K562 (cell line): Measurements from ENCODE around the gene PPP1R16B. TPM values are rescaled to one million over a fixed set of nuclear protein-coding genes. Genes with fewer than 3 reads are reported as not detected.

Experiments used
- ATAC-seq: fragments of 200-7000 bp; cut with Tn5 transposase; 3 replicates; pipeline ENCODE4 v1.9.1; 2020; ENCODE audit warnings: moderate library complexity
- BruUV-seq: library from RNA; stranded (reverse); fragments of 400-500 nt; replicated peaks from 2 replicates; lab custom pipeline; 2021; lab: Mats Ljungman, UMichigan
- CTCF ChIA-PET: fragments of 300-600 bp; formaldehyde crosslinking; extraction: SDS; loops from one replicate; lab custom pipeline; 2021; ENCODE audit warnings: low intra/inter-chr PET ratio; lab: Yijun Ruan, JAX
- POLR2A ChIA-PET: fragments of 300-600, 350-650 bp; sonication (Branson Sonifier 250); formaldehyde crosslinking; extraction: SDS; loops from one replicate; lab custom pipeline; 2021; ENCODE audit warnings: antibody characterized with exemption, inconsistent platforms; lab: Yijun Ruan, JAX
- DNase-seq, 4 experiments: peaks; one replicate each; pipeline versions ENCODE4 v3.0.0 to v3.0.0-alpha.2; 2011 to 2018; ENCODE audit warnings: low spot score in 3 of 4, mixed read lengths in 3 of 4; ENCODE audit errors: extremely low read depth in 1 of 4
- FAIRE-seq: peaks from 2 replicates; lab custom pipeline; 2011; peaks lifted over from hg19 to GRCh38; lab: Jason Lieb, UNC
- H2AFZ ChIP-seq: 2 replicates; pipeline ENCODE4 v1.6.0; 2011; ENCODE audit warnings: low read depth, low read length, control low read depth, inconsistent platforms
- H3K27ac ChIP-seq: fragments of 200-600 bp; 3 replicates; pipeline ENCODE4 v1.8.0; 2011; ENCODE audit warnings: low read depth, mild to moderate bottlenecking, control low read depth, inconsistent platforms, low read length, moderate library complexity, mixed read lengths; ENCODE audit errors: extremely low read depth
- H3K27me3 ChIP-seq, 2 experiments: fragments of 300-600 bp in 1 of 2; 2 replicates in 1 of 2; 3 replicates in 1 of 2; pipeline versions ENCODE4 v1.6.0 to v1.8.0; 2011; ENCODE audit warnings: inconsistent platforms in 2 of 2, low read length in 2 of 2, mild to moderate bottlenecking in 1 of 2, mixed read lengths in 1 of 2, moderate library complexity in 1 of 2; ENCODE audit not compliant: control insufficient read depth in 2 of 2, insufficient read depth in 2 of 2
- H3K36me3 ChIP-seq: fragments of 300-600 bp; 3 replicates; pipeline ENCODE4 v1.8.0; 2011; ENCODE audit warnings: mild to moderate bottlenecking, low read length, inconsistent platforms; ENCODE audit not compliant: control insufficient read depth, insufficient read depth
- H3K4me1 ChIP-seq, 2 experiments: fragments of 200-600 bp in 1 of 2; replicated peaks in 1 of 2; 2 replicates in 1 of 2; 3 replicates in 1 of 2; pipeline versions ENCODE4 v1.5.1 to v1.8.0; 2011; ENCODE audit warnings: inconsistent platforms in 2 of 2, low read length in 2 of 2, mild to moderate bottlenecking in 1 of 2, mixed read lengths in 1 of 2, moderate library complexity in 1 of 2; ENCODE audit not compliant: control insufficient read depth in 2 of 2, insufficient read depth in 2 of 2
- H3K4me2 ChIP-seq: 2 replicates; pipeline ENCODE4 v1.6.1; 2011; ENCODE audit warnings: low read length, control low read depth, inconsistent platforms, mixed read lengths; ENCODE audit not compliant: insufficient read depth
- H3K4me3 ChIP-seq: fragments of 200-600 bp; sonication (generic), shearing (Covaris generic); 2 replicates; pipeline ENCODE4 v1.5.1; 2016; ENCODE audit warnings: control low read depth, inconsistent platforms
- H3K79me2 ChIP-seq: fragments of 200-600 bp; 3 replicates; pipeline ENCODE4 v1.8.0; 2011; ENCODE audit warnings: low read length, inconsistent platforms; ENCODE audit not compliant: control insufficient read depth, insufficient read depth
- H3K9ac ChIP-seq, 2 experiments: 2 replicates each; pipeline versions ENCODE4 v1.6.0 to v1.6.1; 2011; ENCODE audit warnings: low read depth in 2 of 2, low read length in 2 of 2, control low read depth in 1 of 2, inconsistent platforms in 1 of 2, mild to moderate bottlenecking in 1 of 2, mixed read lengths in 1 of 2; ENCODE audit not compliant: insufficient read depth in 1 of 2
- H3K9me1 ChIP-seq: one replicate; pipeline ENCODE4 v1.6.0; 2011; ENCODE audit warnings: inconsistent platforms, mild to moderate bottlenecking, low read length, moderate library complexity; ENCODE audit not compliant: control insufficient read depth, insufficient read depth
- H3K9me3 ChIP-seq: replicated peaks from 2 replicates; pipeline ENCODE4 v1.5.1; 2011; ENCODE audit warnings: low read depth, low read length, inconsistent platforms; ENCODE audit not compliant: control insufficient read depth, insufficient read depth
- H4K20me1 ChIP-seq: replicated peaks from 2 replicates; pipeline ENCODE4 v1.6.1; 2011; ENCODE audit warnings: low read length, inconsistent platforms, mixed read lengths; ENCODE audit not compliant: control insufficient read depth, insufficient read depth
- ADNP ChIP-seq: fragments of 200-800 bp; sonication (Bioruptor generic); IDR thresholded peaks from 2 replicates; pipeline ENCODE4 v1.6.1; 2016; ENCODE audit warnings: missing genetic modification characterization, missing compliant biosample characterization
- BCOR ChIP-seq: fragments of 450-650 bp; IDR thresholded peaks from 2 replicates; pipeline ENCODE4 v1.6.1; 2016
- DACH1 ChIP-seq: fragments of 450-650 bp; IDR thresholded peaks from 2 replicates; pipeline ENCODE4 v1.6.1; 2018; ENCODE audit not compliant: partially characterized antibody
- EP300 ChIP-seq: IDR thresholded peaks from 2 replicates; pipeline ENCODE4 v1.6.1; 2012; ENCODE audit warnings: low read length, improper control_type of control experiment
- KDM1A ChIP-seq, 2 experiments: fragments of 450-650 bp; IDR thresholded peaks; 2 replicates each; pipeline ENCODE4 v1.6.1; 2016; ENCODE audit warnings: mild to moderate bottlenecking in 2 of 2
- KDM4B ChIP-seq, 2 experiments: fragments of 450-650 bp in 1 of 2; sonication (generic) in 1 of 2; IDR thresholded peaks; 2 replicates each; pipeline ENCODE4 v1.6.1; 2016 to 2017; ENCODE audit warnings: borderline replicate concordance in 2 of 2, antibody characterized with exemption in 1 of 2, low read depth in 1 of 2, mild to moderate bottlenecking in 1 of 2
- KLF16 ChIP-seq: IDR thresholded peaks from 2 replicates; pipeline ENCODE4 v1.6.1; 2016; ENCODE audit warnings: antibody characterized with exemption
- NFIC ChIP-seq: fragments of 450-650 bp; IDR thresholded peaks from 2 replicates; pipeline ENCODE4 v1.6.1; 2017; ENCODE audit warnings: mild to moderate bottlenecking, inconsistent platforms
- PCBP2 ChIP-seq: fragments of 200-400 bp; formaldehyde crosslinking; IDR thresholded peaks from 2 replicates; pipeline ENCODE4 v1.6.1; 2018; ENCODE audit warnings: low read length, low read depth, mild to moderate bottlenecking, moderate library complexity; ENCODE audit not compliant: poor library complexity, severe bottlenecking
- SIN3B ChIP-seq: fragments of 450-650 bp; IDR thresholded peaks from 2 replicates; pipeline ENCODE4 v1.6.1; 2017; ENCODE audit warnings: low read depth, mild to moderate bottlenecking, moderate library complexity
- SMAD2 ChIP-seq: fragments of 150-350 bp; IDR thresholded peaks from 2 replicates; pipeline ENCODE4 v1.6.1; 2014; ENCODE audit warnings: low read depth, mild to moderate bottlenecking, low read length
- SMARCA5 ChIP-seq: fragments of 450-650 bp; IDR thresholded peaks from 2 replicates; pipeline ENCODE4 v1.6.1; 2016
- SNIP1 ChIP-seq: fragments of 450-650 bp; IDR thresholded peaks from 2 replicates; pipeline ENCODE4 v1.7.1; 2017; ENCODE audit warnings: low read depth, mild to moderate bottlenecking
- STAT5A ChIP-seq: IDR thresholded peaks from 2 replicates; pipeline ENCODE4 v1.6.1; 2012; ENCODE audit warnings: low read length, inconsistent platforms, borderline replicate concordance
- ZNF165 ChIP-seq: fragments of 250-450 bp; sonication (Bioruptor Pico); IDR thresholded peaks from 2 replicates; pipeline ENCODE4 v1.4.0; 2020; ENCODE audit warnings: borderline replicate concordance
- ZNF436 ChIP-seq: fragments of 250-450, 450-650 bp; sonication (Bioruptor Pico); formaldehyde crosslinking; IDR thresholded peaks from 2 replicates; pipeline ENCODE4 v1.7.0; 2020; ENCODE audit warnings: mild to moderate bottlenecking
- WGBS: fragments of 100-300 bp; shearing (Covaris generic); methylation state at CpG from one replicate; pipeline ENCODE4 v1.1.6; 2016; ENCODE audit warnings: low coverage, mixed read lengths; ENCODE audit not compliant: insufficient coverage; ENCODE audit errors: missing lambda C conversion rate; 5-methylcytosine and 5-hydroxymethylcytosine counted together
- in situ Hi-C: fragments of 300-500 bp; cut with MboI; formaldehyde crosslinking; loops from 4 replicates; pipeline ENCODE4 v1.15.0; 2018; ENCODE audit warnings: inconsistent platforms, mixed read lengths
- intact Hi-C: fragments of 100-400 bp; cut with micrococcal nuclease; formaldehyde crosslinking; loops from 2 replicates; pipeline ENCODE4 v1.14.2; 2022
- polyA plus RNA-seq, 8 experiments: library from polyadenylated mRNA; depleted of rRNA in 4 of 8; stranded (reverse) in 5 of 8; unstranded in 3 of 8; fragments of >200 nt; fragmentation: Nextera tagmentation in 2 of 8; fragmentation: Illumina TruSeq in 1 of 8; extraction: Ambion mirVana in 2 of 8; extraction: Trizol in 1 of 8; gene quantifications; 2 replicates each; pipeline versions ENCODE4 v1.2.1 to v1.2.3, GENCODE V29; 2011 to 2014; ENCODE audit warnings: inconsistent platforms in 1 of 8, missing spikeins in 1 of 8
- total RNA-seq, 7 experiments: library from RNA; depleted of rRNA in 6 of 7; stranded (reverse); fragments of >200 nt in 6 of 7; fragmentation: Illumina TruSeq in 2 of 7; extraction: Trizol in 2 of 7; gene quantifications; 2 replicates each; pipeline versions ENCODE4 v1.2.1 to v1.2.3, GENCODE V29; 2011 to 2021; ENCODE audit warnings: low replicate concordance in 1 of 7
- TF ChIP-seq, protein P1 (sequence below), 2 experiments: fragments of 450-650 bp; conservative IDR thresholded peaks; 2 replicates each; pipeline ENCODE4 v1.6.1; 2017; ENCODE audit warnings: mild to moderate bottlenecking in 2 of 2, moderate library complexity in 2 of 2
- TF ChIP-seq, protein P2 (sequence below): fragments of 250-450 bp; sonication (Bioruptor Pico); IDR thresholded peaks from 2 replicates; pipeline ENCODE4 v1.5.0; 2021; ENCODE audit warnings: mild to moderate bottlenecking, moderate library complexity
- TF ChIP-seq, protein P3 (sequence below): fragments of 250-450 bp; sonication (Bioruptor Pico); IDR thresholded peaks from 2 replicates; pipeline ENCODE4 v1.4.0; 2020

The PPP1R16B gene
- total and polyA plus RNA-seq, 9 of the 15 experiments (the other 6 are each of a cell fraction or from before 2014, with no cell fraction given) = 1.5 to 11.5 (median 6.8) TPM

DNA sequence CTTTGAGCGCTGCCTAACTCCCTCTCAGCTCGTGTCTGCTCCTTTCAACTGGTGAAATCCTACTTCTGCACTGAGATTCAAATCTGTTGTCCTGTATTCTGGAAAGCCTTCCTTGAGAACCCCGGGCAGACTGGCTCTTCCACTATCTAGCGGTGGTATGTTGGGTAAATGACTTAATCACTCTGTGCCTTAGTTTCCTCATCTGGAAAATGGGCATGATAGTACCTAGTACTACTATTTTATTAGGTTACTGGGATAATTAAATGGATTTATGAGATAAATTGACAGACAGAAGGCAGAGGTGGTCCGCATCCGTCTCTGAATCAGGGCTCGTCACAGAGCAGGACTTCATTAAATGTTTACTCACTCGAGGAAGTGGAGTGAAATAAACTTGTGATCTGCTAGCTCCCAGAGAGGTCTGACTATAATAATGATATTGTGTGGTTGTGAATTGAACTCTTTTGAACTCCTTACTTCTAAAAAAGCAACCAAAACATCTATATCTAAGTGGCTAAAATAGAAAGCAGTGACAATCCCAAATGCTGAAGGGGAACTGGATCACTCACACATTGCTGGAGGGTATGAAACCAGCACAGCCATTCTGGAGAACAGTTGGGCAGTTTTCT, 26.6 kb downstream of the PPP1R16B start:
- no peak for FAIRE-seq
- no peak for DNase-seq
- Histone ChIP-seq H3K9ac (no peak overlapping the region), H2AFZ (no peak overlapping the region), H3K27ac (no peak overlapping the region), H3K9me3 (no peaks in the 10 kb centered on the region), H3K27me3 (no peaks in the 10 kb centered on the region), H3K79me2 (no peaks in the 10 kb centered on the region), H3K9me1 (no peaks in the 10 kb centered on the region), H3K4me1 (peaks cover 13 to 20% of the 10 kb centered on the region in 2 experiments), H3K4me3 (no peak overlapping the region), H4K20me1 (no peaks in the 10 kb centered on the region), H3K4me2 (no peak overlapping the region), H3K36me3 (no peaks in the 10 kb centered on the region)
- 74% methylated on average over 8 of the region's 8 CpGs for WGBS
- in situ Hi-C loops = no loop called here
- no TSS peak for BruUV-seq
- no peak for ATAC-seq
- ChIA-PET CTCF (no interaction called here), POLR2A (no interaction called here)
- intact Hi-C loops = no loop called here
- TF ChIP-seq KLF16 = no peak
- no peak for TF ChIP-seq SMAD2
- TF ChIP-seq PCBP2 = no peak
- TF ChIP-seq EP300 = no peak
- no peak for TF ChIP-seq ZNF436 (CRISPR knock-in tag)
- peak; percentile 47; the same call in 1 of the 2 replicates for TF ChIP-seq ADNP (tag)
- peak; percentile 50; the same call in 1 of the 2 replicates for TF ChIP-seq BCOR
- TF ChIP-seq SNIP1 = no peak
- TF ChIP-seq ZNF165 (CRISPR knock-in tag) = no peak
- TF ChIP-seq SMARCA5 = no peak
- TF ChIP-seq NFIC = no peak
- TF ChIP-seq DACH1 = no peak
- TF ChIP-seq, protein P1, sequence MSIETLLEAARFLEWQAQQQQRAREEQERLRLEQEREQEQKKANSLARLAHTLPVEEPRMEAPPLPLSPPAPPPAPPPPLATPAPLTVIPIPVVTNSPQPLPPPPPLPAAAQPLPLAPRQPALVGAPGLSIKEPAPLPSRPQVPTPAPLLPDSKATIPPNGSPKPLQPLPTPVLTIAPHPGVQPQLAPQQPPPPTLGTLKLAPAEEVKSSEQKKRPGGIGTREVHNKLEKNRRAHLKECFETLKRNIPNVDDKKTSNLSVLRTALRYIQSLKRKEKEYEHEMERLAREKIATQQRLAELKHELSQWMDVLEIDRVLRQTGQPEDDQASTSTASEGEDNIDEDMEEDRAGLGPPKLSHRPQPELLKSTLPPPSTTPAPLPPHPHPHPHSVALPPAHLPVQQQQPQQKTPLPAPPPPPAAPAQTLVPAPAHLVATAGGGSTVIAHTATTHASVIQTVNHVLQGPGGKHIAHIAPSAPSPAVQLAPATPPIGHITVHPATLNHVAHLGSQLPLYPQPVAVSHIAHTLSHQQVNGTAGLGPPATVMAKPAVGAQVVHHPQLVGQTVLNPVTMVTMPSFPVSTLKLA (conservative IDR thresholded peaks at IDR 0.05) = no peak
- no peak for TF ChIP-seq STAT5A
- no peak for TF ChIP-seq SIN3B
- no peak for TF ChIP-seq KDM4B (IDR thresholded peaks at IDR 0.05; ENCODE audit: borderline replicate concordance in 2 of 2, low read depth in 1 of 2)
- TF ChIP-seq KDM1A (IDR thresholded peaks at IDR 0.05) = peak in 1 of 2 experiments; percentile 26; a peak in 1 of 4 replicates
- TF ChIP-seq, protein P2, sequence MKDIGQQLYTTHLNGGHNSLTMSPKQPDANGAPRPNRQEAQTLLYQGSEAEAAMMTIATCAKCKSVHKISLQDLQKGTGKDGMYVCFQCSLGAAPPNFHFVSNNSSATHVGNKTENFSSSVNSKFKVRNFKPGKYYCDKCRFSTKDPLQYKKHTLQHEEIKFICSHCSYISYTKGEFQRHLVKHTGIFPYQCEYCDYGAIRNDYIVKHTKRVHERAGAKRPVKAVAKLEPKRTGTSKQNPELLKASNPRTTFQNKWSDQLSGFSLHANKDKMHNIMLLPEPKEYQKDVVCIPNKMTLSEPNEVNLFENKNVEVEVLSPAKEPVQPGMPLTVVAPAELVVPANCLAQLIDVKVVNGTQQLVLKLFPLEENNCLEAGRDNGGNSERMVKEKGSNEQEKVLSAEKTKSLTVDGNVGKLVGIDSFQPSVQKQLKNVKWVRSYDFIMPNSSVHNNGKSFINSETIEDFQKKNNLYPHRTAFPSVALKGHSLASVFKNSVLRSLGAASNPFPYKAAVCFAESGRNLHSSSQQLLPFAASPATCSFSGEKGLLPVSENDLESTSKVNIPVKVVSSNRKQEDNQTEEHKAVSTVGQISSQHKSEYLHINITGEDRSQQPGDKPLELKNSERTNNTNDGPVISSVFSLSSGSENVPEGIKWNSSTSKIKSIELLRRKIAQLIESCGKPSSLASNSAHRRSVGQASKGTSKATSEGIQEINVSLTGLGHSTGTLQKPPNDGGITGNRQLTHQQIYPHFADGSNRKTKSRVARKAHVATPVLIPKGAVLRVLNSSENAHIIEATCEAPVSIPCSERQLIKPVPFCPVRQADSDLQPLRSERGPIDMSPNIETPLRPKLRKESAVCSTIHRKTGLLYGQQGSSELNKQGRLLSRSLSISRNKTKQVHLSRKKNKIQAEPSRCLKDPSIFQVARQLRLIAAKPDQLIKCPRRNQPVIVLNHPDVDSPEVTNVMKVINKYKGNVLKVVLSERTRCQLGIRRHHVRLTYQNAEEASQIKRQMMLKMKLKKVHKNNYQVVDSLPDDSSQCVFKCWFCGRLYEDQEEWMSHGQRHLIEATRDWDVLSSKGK = no peak
- TF ChIP-seq, protein P3, sequence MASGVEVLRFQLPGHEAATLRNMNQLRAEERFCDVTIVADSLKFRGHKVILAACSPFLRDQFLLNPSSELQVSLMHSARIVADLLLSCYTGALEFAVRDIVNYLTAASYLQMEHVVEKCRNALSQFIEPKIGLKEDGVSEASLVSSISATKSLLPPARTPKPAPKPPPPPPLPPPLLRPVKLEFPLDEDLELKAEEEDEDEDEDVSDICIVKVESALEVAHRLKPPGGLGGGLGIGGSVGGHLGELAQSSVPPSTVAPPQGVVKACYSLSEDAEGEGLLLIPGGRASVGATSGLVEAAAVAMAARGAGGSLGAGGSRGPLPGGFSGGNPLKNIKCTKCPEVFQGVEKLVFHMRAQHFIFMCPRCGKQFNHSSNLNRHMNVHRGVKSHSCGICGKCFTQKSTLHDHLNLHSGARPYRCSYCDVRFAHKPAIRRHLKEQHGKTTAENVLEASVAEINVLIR (CRISPR knock-in tag) = no peak
